ENCODE data around the gene EPHA3. TPM values are rescaled to one million over a fixed set of nuclear protein-coding genes. Genes with fewer than 3 reads are reported as not detected.

EPHA3 gene
- total RNA-seq, 1 experiment from 2014 or later = not detected

DNA sequence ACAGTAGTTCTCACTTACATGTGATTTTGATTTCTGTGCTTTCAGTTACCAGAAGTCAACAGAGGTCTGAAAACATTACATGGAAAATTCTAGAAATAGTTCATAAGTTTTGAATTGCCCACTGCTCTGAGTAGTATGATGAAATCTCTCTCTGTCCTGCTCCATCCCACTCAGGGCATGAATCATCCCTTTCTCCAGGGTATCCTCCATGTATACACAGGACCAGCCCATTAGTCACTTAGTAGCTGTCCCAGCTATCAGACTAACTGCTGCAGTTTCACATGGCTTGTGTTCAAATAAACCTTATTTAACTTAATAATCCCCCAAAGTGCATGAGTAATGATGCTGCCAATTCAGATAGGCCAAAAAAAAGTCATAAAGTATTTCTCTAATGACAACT, 38.6 kb downstream of the EPHA3 start:
- no peak for DNase-seq (ENCODE audit: low spot score)

DNA sequence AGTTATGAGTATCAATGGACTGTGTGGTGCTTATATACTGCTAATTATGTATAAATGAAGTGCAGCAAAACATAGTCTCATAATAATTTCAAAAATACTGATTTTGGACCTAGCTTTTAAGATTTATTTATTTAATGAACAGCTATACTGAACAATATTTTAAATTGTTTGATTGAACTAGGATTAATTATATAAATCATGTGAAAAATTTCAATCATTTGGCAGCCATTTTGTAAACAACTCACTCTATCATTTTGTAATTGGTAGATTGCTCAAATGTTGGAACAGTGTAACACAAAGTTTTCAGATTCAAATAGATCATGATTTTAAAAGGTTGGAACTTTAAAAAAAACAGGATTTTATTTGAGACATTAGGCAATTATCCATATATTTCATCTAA, 47.0 kb downstream of the EPHA3 start:
- no peak for DNase-seq (ENCODE audit: low spot score)

DNA sequence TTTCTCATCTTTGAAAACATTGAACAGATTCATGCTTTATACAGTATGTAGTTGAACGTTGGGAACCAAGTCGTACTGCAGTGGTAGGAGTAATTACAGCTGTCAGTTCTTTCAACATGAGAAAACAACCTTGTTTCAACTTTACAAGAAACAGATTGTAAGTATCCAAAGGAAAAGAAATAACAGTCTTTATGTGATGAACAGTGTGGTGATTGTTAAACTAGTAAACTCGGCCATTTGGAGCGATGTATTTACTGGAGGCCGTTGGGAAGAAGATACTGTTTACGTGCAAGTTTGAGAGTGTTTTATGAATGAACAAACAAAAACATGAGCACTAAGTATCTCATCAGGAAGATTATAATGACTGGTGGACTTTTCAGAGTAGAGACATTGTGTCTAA, 48.4 kb downstream of the EPHA3 start:
- no peak for DNase-seq (ENCODE audit: low spot score)

DNA sequence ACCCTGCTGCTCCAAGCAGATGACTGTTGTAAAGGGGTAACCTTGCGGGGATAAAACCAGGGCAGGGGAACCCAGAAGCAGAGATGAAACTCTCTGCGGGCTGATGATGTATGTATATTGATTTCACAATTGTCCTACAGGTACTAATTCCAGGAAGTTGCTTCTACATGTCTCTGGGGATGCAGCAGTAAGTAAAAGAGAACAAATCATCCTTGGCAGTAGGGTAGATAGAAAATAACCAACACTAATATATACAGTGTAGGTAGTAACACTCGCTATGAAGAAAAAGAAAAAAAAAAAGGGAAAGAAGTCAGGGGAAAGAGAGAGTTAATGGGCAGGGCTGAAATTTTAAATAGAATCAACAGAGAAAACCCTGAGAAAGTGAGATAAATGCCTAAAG, 50.2 kb downstream of the EPHA3 start:
- DNase-seq (ENCODE audit: low spot score) = no peak

GRCh38 chr3:89159605-89160004, 52.2 kb downstream of the EPHA3 start:
- no peak for DNase-seq (ENCODE audit: low spot score)

GRCh38 chr3:89164774-89165173, 57.4 kb downstream of the EPHA3 start:
- no peak for DNase-seq (ENCODE audit: low spot score)

- DNase-seq (ENCODE audit: low spot score) = no peak
Measured at GRCh38 chr3:89165636-89166263, 58.3 kb downstream of the EPHA3 start.

GRCh38 chr3:89171687-89172545, 64.5 kb downstream of the EPHA3 start:
- no peak for DNase-seq (ENCODE audit: low spot score)

DNA sequence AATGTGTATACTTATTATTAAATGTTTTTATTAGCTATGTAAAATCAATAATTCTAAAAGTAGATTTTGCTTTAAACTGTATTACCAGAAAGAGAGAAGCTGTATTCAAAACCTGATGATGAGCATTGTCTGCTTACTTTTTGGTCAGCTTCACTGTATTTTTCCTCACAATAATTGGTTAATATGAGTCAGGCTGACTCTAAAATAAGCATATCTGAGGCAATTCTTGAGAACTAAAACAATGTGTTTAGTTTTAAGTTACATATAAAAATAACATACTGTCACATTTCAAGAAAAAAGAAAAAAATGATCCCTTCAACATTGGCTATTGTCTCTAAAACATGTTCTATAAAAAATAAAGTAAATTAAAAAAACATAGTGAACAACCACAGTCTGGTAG, 66.1 kb downstream of the EPHA3 start:
- no peak for DNase-seq (ENCODE audit: low spot score)

DNA sequence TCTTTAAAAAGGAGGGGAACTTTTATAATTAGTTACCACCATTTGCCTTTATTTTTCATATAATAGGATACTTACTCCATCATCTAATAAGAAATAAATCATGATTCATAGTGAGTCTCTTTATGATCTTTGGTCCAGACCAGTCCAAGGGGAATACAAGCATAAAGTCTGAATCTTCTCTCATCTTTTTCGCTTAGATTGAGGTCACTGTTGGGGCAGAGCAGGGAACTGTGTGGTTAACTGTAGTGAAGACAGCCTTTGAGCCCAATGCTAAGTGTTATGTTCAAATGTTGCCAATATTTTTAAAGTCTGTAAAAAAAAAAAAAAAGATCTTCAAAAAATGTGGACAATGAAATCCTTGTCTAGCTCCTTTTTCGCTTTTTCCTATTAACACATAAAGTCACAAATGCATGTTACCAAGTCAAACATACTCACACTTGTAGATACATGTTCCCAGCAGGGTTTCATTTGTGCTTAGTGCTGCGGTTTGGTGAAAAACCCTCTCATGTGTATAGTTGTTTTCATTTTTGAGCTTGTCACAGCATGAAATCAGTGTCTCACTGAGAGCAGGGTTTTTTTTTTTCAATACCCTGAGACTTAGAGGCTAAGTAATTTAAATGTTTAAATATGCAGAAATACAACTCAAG, 72.1 kb downstream of the EPHA3 start:
- no peak for DNase-seq (ENCODE audit: low spot score)

DNA sequence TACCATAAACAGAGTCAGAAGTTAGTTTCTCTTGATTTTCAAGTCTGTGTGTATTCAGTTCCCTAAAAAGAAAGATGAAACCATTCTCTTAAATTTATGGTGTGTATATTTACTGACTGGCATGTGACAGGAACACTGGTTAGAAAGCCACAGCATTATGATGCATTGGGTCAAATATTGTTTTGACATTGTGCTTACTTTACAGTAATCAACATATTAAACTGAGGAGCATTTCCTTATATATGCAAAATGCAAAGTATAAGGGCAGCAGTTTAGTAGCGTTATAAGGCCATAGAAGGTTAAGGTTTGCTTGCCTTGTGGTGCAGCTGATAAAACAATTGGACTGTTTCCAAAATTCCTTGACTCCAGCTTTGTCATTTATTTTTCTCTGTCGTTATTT, 72.9 kb downstream of the EPHA3 start:
- no peak for DNase-seq (ENCODE audit: low spot score)

DNA sequence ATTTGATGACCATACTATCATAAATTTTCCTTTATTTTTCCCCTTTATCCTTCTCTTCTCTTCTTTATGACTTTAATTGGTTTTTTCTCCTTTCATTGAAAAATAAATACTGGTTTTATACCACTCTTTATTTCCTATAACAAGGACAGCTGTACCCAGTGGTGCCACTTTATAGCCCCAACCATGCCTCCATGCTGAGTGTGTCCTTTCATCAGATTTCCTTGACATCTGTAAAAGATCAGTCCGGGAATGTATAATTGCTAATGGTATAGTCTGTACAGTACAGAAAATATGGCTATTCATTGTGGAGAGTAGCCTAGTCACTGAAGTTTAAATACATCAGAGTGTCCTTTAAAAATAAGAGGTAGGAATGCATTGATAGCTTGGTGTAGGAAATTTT, 74.6 kb downstream of the EPHA3 start:
- no peak for DNase-seq (ENCODE audit: low spot score)

GRCh38 chr3:89184151-89184995, 77.0 kb downstream of the EPHA3 start:
- no peak for DNase-seq (ENCODE audit: low spot score)

- DNase-seq (ENCODE audit: low spot score) = no peak
Measured at GRCh38 chr3:89186456-89186855, 79.0 kb downstream of the EPHA3 start.

GRCh38 chr3:89198591-89198990, 91.2 kb downstream of the EPHA3 start:
- DNase-seq (ENCODE audit: low spot score) = no peak

DNA sequence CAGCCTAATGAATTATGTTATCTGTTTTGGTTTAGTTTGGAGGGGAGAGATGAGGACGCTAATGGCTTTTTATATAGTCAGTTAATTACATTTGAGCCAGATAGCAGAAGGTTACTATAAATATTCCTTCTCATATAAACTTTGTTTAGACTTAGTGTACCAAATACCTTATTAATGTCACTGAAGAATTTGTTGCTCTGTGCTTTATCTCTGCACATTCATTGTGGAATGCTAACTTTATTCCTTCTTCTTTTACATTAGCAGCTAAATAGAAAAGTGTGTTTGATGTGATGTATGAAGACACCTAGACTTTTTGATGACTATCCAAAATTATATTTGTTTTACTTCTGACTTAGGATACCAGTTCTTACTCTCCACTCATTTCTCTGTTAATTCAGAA, 105.2 kb downstream of the EPHA3 start:
- DNase-seq (ENCODE audit: low spot score) = no peak

DNA sequence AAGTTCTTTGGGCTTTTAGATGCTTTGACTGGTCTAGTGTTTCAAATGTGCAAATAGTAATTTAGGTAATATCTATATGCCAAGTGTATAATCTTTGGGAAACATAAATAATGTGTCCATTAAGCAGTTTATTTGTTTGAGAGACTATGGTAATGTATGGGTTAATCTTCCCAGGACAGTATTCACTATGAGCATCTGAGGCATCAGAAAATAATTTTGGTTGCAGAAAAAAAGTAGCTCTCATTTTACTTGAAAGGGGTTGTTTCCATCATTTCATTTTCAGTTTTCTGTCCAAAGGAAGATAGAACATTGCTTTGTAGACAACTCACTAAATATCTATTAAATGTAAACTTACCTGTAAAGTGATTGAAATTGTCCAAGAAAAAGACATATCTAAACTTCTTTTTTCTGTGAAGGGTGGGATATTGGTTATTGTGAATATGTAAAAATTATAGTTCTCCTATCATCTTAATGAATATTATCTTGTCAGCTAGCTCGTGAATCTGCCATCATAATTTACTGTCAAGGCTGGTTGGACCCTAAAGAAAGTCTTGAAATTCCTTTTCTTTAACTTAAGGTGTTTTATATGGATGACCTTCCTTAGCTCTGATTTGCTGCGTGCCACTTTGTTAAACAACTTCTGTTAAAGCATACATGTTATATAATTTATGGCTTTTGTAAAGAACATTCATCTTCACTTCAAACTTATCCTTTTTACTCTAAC, 108.8 kb downstream of the EPHA3 start:
- DNase-seq (ENCODE audit: low spot score) = no peak

DNA sequence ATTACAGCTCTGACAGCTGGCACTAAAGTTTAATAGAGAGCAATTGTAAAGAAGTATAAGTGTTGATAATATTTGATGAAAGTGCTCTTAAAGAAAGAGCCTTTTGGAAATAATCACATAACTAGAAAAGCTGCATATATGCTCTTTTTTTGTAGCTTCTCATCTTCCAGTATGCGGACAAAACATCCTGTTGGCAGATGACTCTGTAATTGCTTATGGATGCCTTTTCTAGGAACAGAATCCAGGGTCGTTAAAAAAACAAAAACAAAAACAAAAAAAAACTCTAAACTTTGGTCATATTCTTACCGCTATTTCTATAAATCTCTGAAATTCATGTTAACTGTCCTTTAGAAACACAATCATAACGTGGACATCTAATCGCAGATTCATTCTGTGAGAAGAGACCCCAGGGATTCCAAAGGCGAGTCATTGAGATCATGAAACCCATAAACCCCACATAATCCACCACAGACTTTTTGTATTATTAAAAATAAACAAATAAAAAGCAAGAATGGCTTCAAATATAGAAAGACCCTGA, 109.8 kb downstream of the EPHA3 start:
- no peak for DNase-seq (ENCODE audit: low spot score)

DNA sequence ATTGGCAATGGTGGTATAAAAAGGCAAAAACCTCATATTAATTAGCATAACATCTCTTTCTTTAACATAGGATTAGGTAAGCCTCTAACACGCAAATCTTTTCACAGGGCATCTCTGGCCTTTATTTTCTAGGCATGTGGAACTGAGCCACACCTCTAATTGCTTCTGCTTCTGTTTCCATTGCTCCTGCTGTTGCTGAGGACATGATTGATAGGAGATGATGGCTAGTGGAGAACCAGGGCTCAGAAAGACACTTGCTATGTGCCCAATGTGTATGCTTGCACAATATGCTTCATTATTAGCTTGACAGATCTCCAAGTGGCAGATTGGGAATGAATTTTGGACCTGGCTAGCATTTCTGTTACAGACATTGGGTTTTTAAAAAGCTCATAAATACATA, 114.5 kb downstream of the EPHA3 start:
- DNase-seq (ENCODE audit: low spot score) = no peak

GRCh38 chr3:89223188-89223587, 115.8 kb downstream of the EPHA3 start:
- DNase-seq (ENCODE audit: low spot score) = no peak

GRCh38 chr3:89227218-89227617, 119.8 kb downstream of the EPHA3 start:
- no peak for DNase-seq (ENCODE audit: low spot score)

All from HT-29 (cell line).